Activated T-cell treated with anti-CD3 and anti-CD28 coated beads, Interleukin-2, amount 50 U/mL, for 24 hours (primary cell): Measurements from ENCODE around the gene MRGPRF.

ENCODE experiments used
- DNase-seq: peaks from one replicate; pipeline ENCODE4 v3.0.0-alpha.2; 2020
- H3K27ac Mint-ChIP-seq: 2 replicates; pipeline ENCODE4 v1.8.0; 2020; ENCODE audit warnings: mild to moderate bottlenecking, mixed read lengths
- H3K27me3 Mint-ChIP-seq: 2 replicates; pipeline ENCODE4 v1.8.0; 2020; ENCODE audit warnings: mixed read lengths
- H3K36me3 Mint-ChIP-seq: 2 replicates; pipeline ENCODE4 v1.8.0; 2020; ENCODE audit warnings: low read depth, mixed read lengths
- H3K4me1 Mint-ChIP-seq: 2 replicates; pipeline ENCODE4 v1.8.0; 2020; ENCODE audit warnings: low read depth, mixed read lengths
- H3K4me3 Mint-ChIP-seq: 2 replicates; pipeline ENCODE4 v1.8.0; 2020; ENCODE audit warnings: mild to moderate bottlenecking, moderate library complexity, mixed read lengths
- H3K9me3 Mint-ChIP-seq: 2 replicates; pipeline ENCODE4 v1.8.0; 2020; ENCODE audit warnings: mixed read lengths

The MRGPRF gene, protein sequence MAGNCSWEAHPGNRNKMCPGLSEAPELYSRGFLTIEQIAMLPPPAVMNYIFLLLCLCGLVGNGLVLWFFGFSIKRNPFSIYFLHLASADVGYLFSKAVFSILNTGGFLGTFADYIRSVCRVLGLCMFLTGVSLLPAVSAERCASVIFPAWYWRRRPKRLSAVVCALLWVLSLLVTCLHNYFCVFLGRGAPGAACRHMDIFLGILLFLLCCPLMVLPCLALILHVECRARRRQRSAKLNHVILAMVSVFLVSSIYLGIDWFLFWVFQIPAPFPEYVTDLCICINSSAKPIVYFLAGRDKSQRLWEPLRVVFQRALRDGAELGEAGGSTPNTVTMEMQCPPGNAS

DNA sequence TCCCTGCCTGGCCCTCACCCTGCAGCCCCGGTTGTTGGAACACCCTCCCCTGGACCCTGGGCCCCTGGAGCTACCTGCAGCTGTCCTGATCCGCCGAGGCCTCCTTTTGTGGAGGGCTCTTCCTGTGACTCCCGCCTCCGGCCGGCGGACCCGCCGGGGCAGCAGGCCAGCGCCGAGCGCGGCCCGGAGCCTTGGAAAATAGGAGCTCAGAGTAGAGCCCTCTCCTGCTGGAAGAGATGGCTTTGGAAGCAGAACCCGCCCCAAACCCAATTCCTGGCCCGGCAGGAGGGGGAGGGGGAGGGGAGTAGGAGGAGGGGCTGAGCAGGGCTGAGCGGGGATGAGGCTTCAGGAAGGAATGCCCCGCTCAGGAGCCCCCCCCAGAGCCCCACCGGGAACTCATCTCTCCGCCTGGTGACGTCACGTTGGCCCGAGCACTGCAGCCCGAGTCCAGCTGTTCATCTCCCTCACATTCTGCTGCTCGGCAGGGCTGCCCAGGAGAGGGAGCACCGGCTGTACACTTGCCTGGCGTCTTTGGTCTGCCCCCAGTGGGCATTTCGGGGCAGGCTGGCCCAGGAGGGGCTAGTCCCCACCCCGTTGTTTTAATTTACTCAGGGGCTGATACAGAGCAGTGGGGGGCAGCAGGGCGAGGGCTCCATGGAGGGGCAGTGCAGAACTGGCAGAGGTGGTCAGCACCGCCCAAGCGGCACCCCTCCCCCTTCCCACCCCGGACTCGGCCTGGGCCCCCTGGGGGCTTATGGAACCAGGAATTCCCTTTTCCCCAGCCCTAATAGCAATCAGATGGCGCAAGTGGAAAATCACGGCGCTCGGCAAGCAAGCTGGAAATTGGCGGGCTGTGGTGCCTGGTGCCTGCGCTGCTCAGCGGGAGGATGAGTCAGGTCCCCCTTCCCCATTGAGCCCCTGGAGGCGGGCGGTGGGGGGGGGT is at the start of gene MRGPRF:
Gene MRGPRF, minus strand, starts transcription at position 238 of the 943 bp plus-strand sequence. CDS start 3,345 bp downstream, outside the sequence.
- Mint-ChIP-seq H3K27me3 (peaks cover 55% of the 10 kb centered on the region), H3K27ac (no peak within 1 kb of the TSS), H3K4me1 (peaks cover 2% of the 10 kb centered on the region), H3K36me3 (no peaks in the 10 kb centered on the region), H3K4me3 (no peak within 1 kb of the TSS), H3K9me3 (no peaks in the 10 kb centered on the region)
- no peak for DNase-seq

DNA sequence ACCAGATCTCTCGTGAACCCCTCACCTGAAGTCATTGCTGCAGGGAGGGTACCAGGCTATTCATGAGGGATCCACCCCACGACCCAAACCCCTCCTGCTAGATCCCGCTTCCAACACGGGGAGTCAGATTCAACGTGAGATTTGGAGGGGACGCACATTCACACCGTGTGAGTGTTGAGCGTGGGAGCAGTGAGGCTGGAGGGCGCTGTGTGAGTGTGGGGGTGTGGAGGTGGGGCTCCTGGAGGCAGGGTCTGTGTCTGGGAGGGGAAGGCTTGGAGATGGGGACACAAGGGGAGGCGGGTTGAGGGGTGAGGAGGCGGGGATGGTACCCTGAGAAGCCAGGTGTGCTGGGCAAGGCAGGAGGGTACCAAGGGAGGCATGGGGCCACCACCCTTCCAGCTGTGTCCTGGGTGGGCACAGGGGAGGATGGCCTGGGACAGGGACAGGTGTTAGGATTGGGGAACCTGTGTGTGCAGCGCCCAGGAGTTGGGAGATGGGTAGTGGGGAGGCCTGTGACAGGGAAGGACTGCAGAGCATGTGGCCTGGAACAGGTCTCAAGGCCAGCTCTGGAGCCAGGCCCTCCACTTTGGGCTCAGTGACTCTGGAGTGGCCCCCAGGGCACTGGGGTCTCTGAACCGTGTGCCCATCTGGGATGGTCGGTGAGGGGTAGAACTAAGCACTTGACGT is 49.3 kb upstream of the MRGPRF start:
- DNase-seq: no peak
- no peak overlapping the region for H3K4me3 Mint-ChIP-seq
- H3K9me3 Mint-ChIP-seq: no peaks in the 10 kb centered on the region
- no peaks in the 10 kb centered on the region for H3K4me1 Mint-ChIP-seq
- peaks cover 7% of the 10 kb centered on the region for H3K36me3 Mint-ChIP-seq
- H3K27me3 Mint-ChIP-seq: no peaks in the 10 kb centered on the region
- no peak overlapping the region for H3K27ac Mint-ChIP-seq

DNA sequence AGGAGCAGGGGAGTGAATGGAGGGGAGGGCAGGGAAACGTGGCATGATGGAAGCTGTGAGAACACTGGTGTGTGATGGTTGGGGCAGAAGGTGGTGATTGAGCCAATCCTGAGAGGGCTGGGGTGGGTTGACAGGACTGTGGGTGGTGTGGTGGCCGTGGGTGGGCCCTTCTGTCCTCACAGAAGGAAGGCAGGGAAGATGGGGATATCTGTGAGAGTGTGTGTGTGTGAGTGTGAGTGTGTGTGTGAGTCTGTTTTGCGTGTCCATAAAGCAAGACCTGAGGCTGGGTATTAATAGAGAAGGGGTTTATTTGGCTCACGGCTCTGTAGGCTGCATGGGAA is 48.6 kb upstream of the MRGPRF start:
- H3K4me1 Mint-ChIP-seq: no peaks in the 10 kb centered on the region
- no peaks in the 10 kb centered on the region for H3K27me3 Mint-ChIP-seq
- H3K9me3 Mint-ChIP-seq: no peaks in the 10 kb centered on the region
- H3K4me3 Mint-ChIP-seq: no peak overlapping the region
- H3K27ac Mint-ChIP-seq: no peak overlapping the region
- DNase-seq: no peak
- peaks cover 7% of the 10 kb centered on the region for H3K36me3 Mint-ChIP-seq

DNA sequence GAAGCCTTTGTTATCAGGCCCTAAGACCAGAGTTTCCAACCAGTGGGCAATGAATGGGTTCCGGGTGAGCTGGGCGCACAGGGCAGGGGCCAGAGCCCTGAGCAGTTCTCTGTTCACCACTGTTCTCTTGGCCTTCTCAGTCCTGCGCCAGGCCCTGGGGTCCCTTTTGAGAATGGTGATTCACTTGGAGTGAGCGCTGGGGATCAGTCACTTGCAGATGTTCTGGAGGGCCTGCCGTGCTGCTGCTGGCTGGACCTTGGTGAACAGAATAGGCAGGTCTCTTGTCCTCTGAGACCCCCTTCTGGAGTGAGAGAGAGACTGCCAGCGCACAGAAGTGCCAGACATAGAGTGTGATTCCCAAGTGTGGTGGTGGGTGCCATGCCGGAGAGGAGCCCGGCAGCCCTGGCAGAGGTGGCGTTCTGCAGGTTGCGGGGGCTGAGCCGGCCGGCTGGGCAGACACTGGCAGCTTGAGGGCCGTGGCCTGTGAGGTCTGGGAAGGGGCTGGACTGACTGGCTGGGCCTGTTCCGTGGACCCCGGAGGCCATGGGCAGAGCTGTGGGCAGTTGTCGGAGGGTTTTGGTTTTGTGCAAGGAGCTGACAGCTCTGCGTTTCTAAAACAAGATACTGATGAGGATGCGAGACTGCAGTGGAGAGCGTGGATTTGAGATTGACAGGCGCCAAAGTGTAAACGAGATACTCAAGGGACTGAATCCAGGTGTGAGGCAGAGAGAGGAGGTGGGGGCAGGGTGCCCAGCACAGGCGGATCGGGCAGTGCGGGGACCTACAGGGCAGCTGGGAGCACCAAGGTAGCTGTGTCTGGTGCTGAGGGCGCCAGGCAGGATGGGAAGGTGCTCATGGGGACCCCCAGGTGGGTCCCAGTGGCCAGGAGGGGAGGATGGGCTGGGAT is 48.0 kb upstream of the MRGPRF start:
- H3K4me1 Mint-ChIP-seq: peaks cover 2% of the 10 kb centered on the region
- no peak for DNase-seq

DNA sequence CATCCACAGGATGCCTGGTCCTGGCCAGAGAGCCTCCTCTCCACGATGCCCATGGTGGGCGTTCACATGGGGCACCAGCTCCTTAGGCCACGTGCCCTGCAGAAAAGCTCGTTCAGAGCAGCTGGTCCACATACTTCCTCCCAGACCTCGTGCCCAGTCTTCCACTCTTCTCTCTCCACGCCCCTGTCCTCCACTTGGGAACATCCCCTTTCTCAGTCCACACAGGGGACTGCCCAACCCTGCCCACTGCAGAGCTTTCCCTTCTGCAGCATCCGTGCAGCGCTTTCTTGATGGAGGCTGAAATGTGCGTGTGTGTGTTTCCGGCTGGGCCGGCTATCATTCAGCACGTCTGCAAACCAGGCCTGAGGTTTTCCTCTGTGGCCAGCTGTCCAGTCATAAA is 46.9 kb upstream of the MRGPRF start:
- Mint-ChIP-seq H3K4me3 (no peak overlapping the region), H3K9me3 (no peaks in the 10 kb centered on the region), H3K36me3 (peaks cover 10% of the 10 kb centered on the region), H3K27me3 (no peaks in the 10 kb centered on the region), H3K4me1 (peaks cover 3% of the 10 kb centered on the region), H3K27ac (no peak overlapping the region)
- no peak for DNase-seq

More for the DNA sequence above, 48.0 kb upstream of the MRGPRF start:
- H3K36me3 Mint-ChIP-seq: peaks cover 7% of the 10 kb centered on the region
- H3K27ac Mint-ChIP-seq: no peak overlapping the region
- H3K4me3 Mint-ChIP-seq: no peak overlapping the region
- H3K27me3 Mint-ChIP-seq: no peaks in the 10 kb centered on the region
- no peaks in the 10 kb centered on the region for H3K9me3 Mint-ChIP-seq

DNA sequence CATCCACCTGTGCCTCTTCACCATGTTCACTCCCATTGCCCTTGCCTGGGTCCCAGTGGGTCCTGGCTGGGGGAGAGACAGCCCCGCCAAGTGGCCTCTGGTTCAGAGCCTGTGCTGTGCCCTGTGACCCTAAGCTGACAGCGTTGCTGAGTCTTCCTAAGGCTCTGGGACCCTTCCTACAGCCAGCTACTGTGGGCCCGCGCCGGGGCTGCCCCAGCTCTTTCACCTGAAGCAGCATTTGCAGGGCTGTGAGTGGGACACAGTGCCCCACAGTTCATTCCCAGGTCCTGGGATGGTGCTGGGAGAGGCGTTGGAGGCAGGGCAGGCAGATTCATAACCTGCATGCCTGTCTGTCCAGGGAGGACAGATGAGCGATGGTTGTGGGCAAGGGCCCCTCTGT is 46.4 kb upstream of the MRGPRF start:
- H3K9me3 Mint-ChIP-seq: no peaks in the 10 kb centered on the region
- peaks cover 3% of the 10 kb centered on the region for H3K4me1 Mint-ChIP-seq
- no peak overlapping the region for H3K4me3 Mint-ChIP-seq
- H3K36me3 Mint-ChIP-seq: peaks cover 11% of the 10 kb centered on the region
- H3K27me3 Mint-ChIP-seq: no peaks in the 10 kb centered on the region
- DNase-seq: no peak
- no peak overlapping the region for H3K27ac Mint-ChIP-seq

DNA sequence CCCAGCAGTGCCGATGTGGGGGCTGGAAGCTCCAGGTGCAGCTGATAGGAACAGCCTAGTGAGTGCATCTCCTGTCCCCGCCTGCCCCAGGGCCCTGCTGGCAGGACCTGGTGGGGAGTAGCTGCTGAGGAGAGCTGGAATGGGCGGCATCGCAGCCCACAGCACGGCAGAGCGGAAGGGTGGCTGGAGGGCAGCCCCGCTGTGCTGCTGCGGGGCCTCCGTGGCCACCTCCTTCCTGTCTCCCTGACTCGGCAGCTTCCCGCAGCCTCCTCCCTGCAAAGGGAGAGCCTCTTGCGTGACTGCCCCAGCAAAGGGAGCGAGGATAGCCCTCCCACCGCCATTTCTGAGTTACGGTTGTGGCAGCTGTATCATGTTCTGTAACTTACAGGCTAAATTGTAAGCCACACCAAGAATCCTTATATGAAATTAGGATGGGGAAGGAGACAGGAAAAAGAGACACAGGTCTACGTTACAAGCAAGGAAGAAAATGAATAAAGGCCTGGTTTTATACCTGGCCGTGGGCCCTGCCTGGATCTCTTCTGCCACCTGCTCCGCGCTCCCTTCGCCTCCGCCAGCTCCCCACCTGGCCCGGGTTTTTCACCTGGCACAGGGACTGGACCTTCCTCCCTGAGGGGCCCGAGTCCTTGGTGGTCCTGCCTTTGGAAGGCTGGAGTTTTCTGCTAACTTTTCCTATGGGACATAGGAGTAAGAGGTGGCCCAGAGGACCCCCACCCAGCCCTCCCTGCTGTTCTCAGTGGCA is 45.6 kb upstream of the MRGPRF start:
- no peaks in the 10 kb centered on the region for H3K9me3 Mint-ChIP-seq
- H3K4me3 Mint-ChIP-seq: no peak overlapping the region
- no peaks in the 10 kb centered on the region for H3K27me3 Mint-ChIP-seq
- no peak overlapping the region for H3K27ac Mint-ChIP-seq
- DNase-seq: no peak
- H3K4me1 Mint-ChIP-seq: peaks cover 3% of the 10 kb centered on the region
- H3K36me3 Mint-ChIP-seq: peaks cover 15% of the 10 kb centered on the region

DNA sequence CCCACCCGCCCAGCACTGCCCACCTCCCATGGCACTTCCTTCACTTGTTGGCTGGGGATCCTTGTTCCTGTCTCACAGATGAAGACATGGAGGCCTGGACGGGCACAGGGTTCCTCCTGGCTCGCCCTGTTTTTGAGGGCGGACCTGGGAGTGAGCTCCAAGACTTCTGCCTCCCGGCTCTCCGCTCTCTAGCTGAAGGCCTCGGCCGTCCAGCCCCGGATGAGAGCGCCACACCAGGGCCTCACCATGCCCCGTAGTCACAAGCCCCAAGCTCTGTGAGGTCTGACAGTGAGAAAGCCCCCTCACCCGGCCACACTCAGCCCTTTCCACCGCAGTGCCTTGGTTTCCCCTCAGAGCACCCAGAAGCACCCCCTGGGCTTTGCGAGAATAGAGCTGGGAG is 44.8 kb upstream of the MRGPRF start:
- no peak for DNase-seq
- peaks cover 3% of the 10 kb centered on the region for H3K4me1 Mint-ChIP-seq
- H3K27ac Mint-ChIP-seq: no peak overlapping the region
- peaks cover 15% of the 10 kb centered on the region for H3K36me3 Mint-ChIP-seq
- H3K27me3 Mint-ChIP-seq: no peaks in the 10 kb centered on the region
- no peaks in the 10 kb centered on the region for H3K9me3 Mint-ChIP-seq
- no peak overlapping the region for H3K4me3 Mint-ChIP-seq

DNA sequence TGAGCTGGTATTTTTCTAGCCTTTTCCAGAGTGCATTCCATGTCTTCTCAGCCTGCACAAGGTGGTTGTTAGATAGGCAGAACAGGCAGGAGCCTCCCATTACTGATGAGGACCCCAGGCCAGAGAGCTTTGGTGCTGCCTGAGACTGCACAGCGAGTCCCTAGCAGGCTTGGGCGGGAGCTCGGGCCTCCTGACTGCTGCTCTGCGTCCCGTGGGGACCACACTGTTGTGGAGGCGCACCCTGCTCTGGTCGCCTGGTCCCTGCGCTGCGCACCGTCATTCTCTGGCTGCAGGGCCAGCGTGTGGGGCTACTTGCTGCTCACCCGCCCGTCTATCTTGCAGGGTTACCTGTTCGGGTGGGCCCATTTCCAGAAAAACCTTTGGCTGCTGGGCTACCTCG is 44.2 kb upstream of the MRGPRF start:
- no peak overlapping the region for H3K4me3 Mint-ChIP-seq
- no peak for DNase-seq
- no peaks in the 10 kb centered on the region for H3K9me3 Mint-ChIP-seq
- no peaks in the 10 kb centered on the region for H3K27me3 Mint-ChIP-seq
- H3K27ac Mint-ChIP-seq: no peak overlapping the region
- peaks cover 15% of the 10 kb centered on the region for H3K36me3 Mint-ChIP-seq
- H3K4me1 Mint-ChIP-seq: peaks cover 3% of the 10 kb centered on the region

DNA sequence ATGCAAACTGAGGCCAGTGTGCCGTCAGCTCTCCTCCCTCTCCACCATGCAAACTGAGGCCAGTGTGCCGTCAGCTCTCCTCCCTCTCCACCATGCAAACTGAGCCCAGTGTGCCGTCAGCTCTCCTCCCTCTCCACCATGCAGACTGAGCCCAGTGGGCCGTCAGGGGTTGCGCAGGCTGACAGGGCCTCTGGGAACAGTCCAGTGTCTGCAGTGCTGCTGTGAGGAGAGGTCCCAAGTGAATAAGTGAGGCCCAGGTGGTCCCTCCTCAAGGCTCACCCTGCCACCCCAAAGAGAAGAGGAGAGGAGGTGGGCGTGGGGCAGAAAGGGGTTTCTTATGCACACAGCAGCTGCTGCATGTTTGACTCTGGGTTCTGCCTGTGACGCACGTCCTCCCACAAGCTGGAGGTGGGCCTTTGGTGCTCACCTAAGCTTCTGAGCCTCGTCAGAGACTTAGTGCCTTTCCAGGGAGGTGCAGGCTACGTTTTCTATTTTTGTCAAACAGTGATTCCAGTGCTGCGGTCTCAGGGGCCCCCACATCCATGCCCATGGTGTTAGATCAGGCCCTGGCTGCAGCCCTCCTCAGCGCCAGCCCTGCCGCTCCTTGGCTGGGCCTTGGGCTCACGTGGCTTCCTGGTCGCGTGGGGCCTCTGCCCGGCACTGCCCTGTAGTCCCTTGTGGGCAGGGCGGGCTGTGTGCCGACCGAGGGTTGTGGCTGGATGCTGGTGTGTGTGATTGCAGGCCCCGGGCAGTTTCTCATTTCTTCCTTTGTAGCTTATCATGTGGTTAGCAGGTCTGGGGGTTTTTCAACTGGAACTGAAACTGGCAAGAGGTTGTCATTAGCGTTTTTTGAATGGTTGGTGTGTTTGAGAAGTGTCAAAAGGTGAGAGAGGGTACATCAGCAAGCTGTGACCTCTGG is 42.8 kb upstream of the MRGPRF start:
- DNase-seq: no peak

DNA sequence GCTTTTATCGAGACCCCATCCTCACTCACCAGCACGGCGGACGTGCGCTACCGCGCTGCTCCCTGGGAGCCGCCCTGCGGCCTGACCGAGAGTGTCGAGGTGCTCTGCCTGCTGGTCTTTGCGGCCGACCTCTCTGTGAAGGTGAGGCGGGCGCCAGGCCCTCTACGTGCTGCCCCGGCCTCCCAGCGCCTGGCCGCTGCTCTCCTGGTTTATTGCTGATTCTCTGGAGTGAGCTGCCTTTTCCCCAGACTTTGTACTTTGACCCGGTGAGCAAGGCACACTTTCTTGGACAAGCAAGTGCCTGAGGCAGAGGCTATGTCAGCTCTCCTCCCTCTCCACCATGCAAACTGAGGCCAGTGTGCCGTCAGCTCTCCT is 42.2 kb upstream of the MRGPRF start:
- Mint-ChIP-seq H3K27ac (no peak overlapping the region), H3K4me3 (no peak overlapping the region), H3K4me1 (peaks cover 9% of the 10 kb centered on the region), H3K36me3 (peaks cover 13% of the 10 kb centered on the region), H3K9me3 (no peaks in the 10 kb centered on the region), H3K27me3 (no peaks in the 10 kb centered on the region)
- no peak for DNase-seq

More for the DNA sequence above, 42.8 kb upstream of the MRGPRF start:
- Mint-ChIP-seq H3K9me3 (no peaks in the 10 kb centered on the region), H3K4me1 (peaks cover 6% of the 10 kb centered on the region), H3K27ac (no peak overlapping the region), H3K36me3 (peaks cover 15% of the 10 kb centered on the region), H3K4me3 (no peak overlapping the region), H3K27me3 (no peaks in the 10 kb centered on the region)

DNA sequence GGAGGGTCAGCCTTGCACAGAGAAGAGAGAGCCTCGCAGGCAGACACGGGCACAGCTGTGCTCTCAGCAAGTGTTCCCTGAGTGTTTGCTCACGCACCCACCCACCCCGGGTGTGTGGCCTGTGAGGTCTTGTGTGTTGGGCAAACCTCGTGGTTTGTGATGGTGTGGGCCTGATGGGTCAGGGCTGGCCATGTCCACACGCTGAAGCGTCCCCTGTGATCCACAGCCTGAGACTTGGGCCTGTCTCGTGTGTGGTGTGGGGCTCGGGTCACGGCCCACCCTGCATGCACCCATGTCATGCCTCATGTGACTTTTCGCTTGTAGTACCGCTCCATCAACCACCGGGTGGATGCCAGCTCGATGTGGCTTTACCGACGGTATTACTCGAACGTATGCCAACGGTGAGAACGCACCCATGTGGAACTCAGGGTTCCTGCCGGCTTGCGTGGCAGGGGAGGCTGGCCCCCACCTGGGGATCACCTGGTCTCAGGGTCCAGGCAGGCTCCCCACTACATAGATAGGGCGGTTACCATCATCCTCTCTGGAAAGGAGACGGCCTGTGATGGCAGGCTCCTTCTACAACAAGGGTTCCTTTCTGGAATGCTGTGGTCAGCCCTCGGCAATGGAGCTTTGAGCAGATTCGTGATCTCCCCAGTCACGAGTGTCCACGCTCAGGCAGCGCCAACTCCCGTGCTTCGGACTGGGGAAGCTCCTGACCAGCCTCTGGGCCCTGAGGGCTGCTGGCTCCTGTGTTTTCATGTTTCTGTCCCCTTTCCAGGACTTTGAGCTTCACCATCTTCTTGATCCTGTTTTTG is 41.6 kb upstream of the MRGPRF start:
- Mint-ChIP-seq H3K36me3 (peaks cover 13% of the 10 kb centered on the region), H3K27ac (no peak overlapping the region), H3K9me3 (no peaks in the 10 kb centered on the region), H3K4me3 (no peak overlapping the region), H3K4me1 (peaks cover 13% of the 10 kb centered on the region), H3K27me3 (no peaks in the 10 kb centered on the region)
- no peak for DNase-seq
